Stimulated activated CD4-positive, alpha-beta T cell treated with anti-CD3 and anti-CD28 coated beads, TNF-alpha, amount 100 ng/mL, for 24 hours (primary cell): ENCODE data around the gene SEMA3E.
"Not testable (repeated sequence)": the region's sequence is repeated elsewhere in the genome, so short reads cannot be mapped to it uniquely, and the experiment has no call there.

Experiments used
- DNase-seq, 3 experiments: peaks; one replicate each; pipeline ENCODE4 v3.0.0-alpha.2; 2020; ENCODE audit warnings: low read depth in 3 of 3

Gene SEMA3E

GRCh38 chr7:83559887-83560286, 89.1 kb downstream of the SEMA3E start:
- DNase-seq: no peak

- DNase-seq: not testable (repeated sequence)
These were observed 96.4 kb downstream of the SEMA3E start for GRCh38 chr7:83552556-83552955.

- no peak for DNase-seq
These were observed 98.8 kb downstream of the SEMA3E start for GRCh38 chr7:83550100-83550499.

- DNase-seq: no peak
These were observed 100.7 kb downstream of the SEMA3E start for GRCh38 chr7:83548250-83548649.

- DNase-seq: no peak
These were observed 101.4 kb downstream of the SEMA3E start for GRCh38 chr7:83547526-83547925.

GRCh38 chr7:83546586-83546985, 102.4 kb downstream of the SEMA3E start:
- no peak for DNase-seq

- no peak for DNase-seq
These were observed 107.6 kb downstream of the SEMA3E start for GRCh38 chr7:83541187-83541960.

- DNase-seq: no peak
These were observed 114.5 kb downstream of the SEMA3E start for GRCh38 chr7:83534488-83534887.

- no peak for DNase-seq
These were observed 116.7 kb downstream of the SEMA3E start for GRCh38 chr7:83532219-83532618.

- DNase-seq: no peak
These were observed 117.2 kb downstream of the SEMA3E start for GRCh38 chr7:83531766-83532165.

GRCh38 chr7:83528925-83529423, 120.0 kb downstream of the SEMA3E start:
- no peak for DNase-seq

- DNase-seq: no peak
These were observed 124.5 kb downstream of the SEMA3E start for GRCh38 chr7:83524277-83525075.

- DNase-seq: no peak
These were observed 128.2 kb downstream of the SEMA3E start for GRCh38 chr7:83520726-83521125.

- no peak for DNase-seq
These were observed 129.7 kb downstream of the SEMA3E start for GRCh38 chr7:83519240-83519639.

GRCh38 chr7:83517035-83517700, 131.8 kb downstream of the SEMA3E start:
- DNase-seq: no peak

GRCh38 chr7:83514977-83515376, 134.0 kb downstream of the SEMA3E start:
- no peak for DNase-seq

GRCh38 chr7:83509255-83510021, 139.5 kb downstream of the SEMA3E start:
- DNase-seq: no peak

- DNase-seq: no peak
These were observed 144.6 kb downstream of the SEMA3E start for GRCh38 chr7:83504330-83504729.

GRCh38 chr7:83502636-83503035, 146.3 kb downstream of the SEMA3E start:
- DNase-seq: no peak

- no peak for DNase-seq
These were observed 154.3 kb downstream of the SEMA3E start for GRCh38 chr7:83494683-83495082.

GRCh38 chr7:83492802-83493201, 156.1 kb downstream of the SEMA3E start:
- no peak for DNase-seq

GRCh38 chr7:83487801-83488200, 161.1 kb downstream of the SEMA3E start:
- DNase-seq: no peak
